T-helper 17 cell (primary cell): Measurements from ENCODE around the gene ITIH3. TPM values are rescaled to one million over a fixed set of nuclear protein-coding genes. Genes with fewer than 3 reads are reported as not detected.

Experiments used
- ATAC-seq: fragments of 150-1000 bp; cut with Tn5 transposase; 2 replicates; pipeline ENCODE4 v1.10.0; 2021; ENCODE audit warnings: mild to moderate bottlenecking, moderate library complexity
- DNase-seq, 3 donors: peaks; one replicate each; pipeline versions ENCODE4 v3.0.0 to v3.0.0-alpha.2; 2020 to 2021
- H3K9me3 ChIP-seq: one replicate; pipeline ENCODE4 v1.7.0; 2013; ENCODE audit warnings: low read length, mild to moderate bottlenecking; ENCODE audit not compliant: control insufficient read depth, poor library complexity, severe bottlenecking
- H3K27ac Mint-ChIP-seq: one replicate; pipeline ENCODE4 v1.8.0; 2022; ENCODE audit warnings: mild to moderate bottlenecking, moderate library complexity, mixed read lengths
- H3K27me3 Mint-ChIP-seq: one replicate; pipeline ENCODE4 v1.8.0; 2022; ENCODE audit warnings: mixed read lengths
- H3K36me3 Mint-ChIP-seq: one replicate; pipeline ENCODE4 v1.8.0; 2022; ENCODE audit warnings: low read depth, mixed read lengths
- H3K4me1 Mint-ChIP-seq: one replicate; pipeline ENCODE4 v1.8.0; 2022; ENCODE audit warnings: mild to moderate bottlenecking, mixed read lengths
- H3K4me3 Mint-ChIP-seq: one replicate; pipeline ENCODE4 v1.8.0; 2022; ENCODE audit warnings: mild to moderate bottlenecking, moderate library complexity, mixed read lengths
- total RNA-seq, 4 donors: library from RNA in 2 of 4; stranded (reverse) in 2 of 4; gene quantifications; one replicate each; pipeline ENCODE4 v1.2.3 and lab custom pipeline; 2022 to 2026

The ITIH3 gene
- total RNA-seq, 2 donors from 2014 or later, result not detected

GRCh38 chr3:52813810-52814209, 19.2 kb downstream of the ITIH3 start:
- no peaks in the 10 kb centered on the region for H3K36me3 Mint-ChIP-seq
- no peaks in the 10 kb centered on the region for H3K9me3 ChIP-seq
- ATAC-seq (no peak), DNase-seq (no peak)
- H3K4me1 Mint-ChIP-seq, result peaks cover 11% of the 10 kb centered on the region
- no peak overlapping the region for H3K27ac Mint-ChIP-seq
- H3K4me3 Mint-ChIP-seq, result no peak overlapping the region
- no peaks in the 10 kb centered on the region for H3K27me3 Mint-ChIP-seq

- H3K4me3 Mint-ChIP-seq, result no peak overlapping the region
- DNase-seq (no peak), ATAC-seq (no peak)
- no peaks in the 10 kb centered on the region for H3K4me1 Mint-ChIP-seq
- no peaks in the 10 kb centered on the region for H3K9me3 ChIP-seq
- no peaks in the 10 kb centered on the region for H3K36me3 Mint-ChIP-seq
- no peaks in the 10 kb centered on the region for H3K27me3 Mint-ChIP-seq
- no peak overlapping the region for H3K27ac Mint-ChIP-seq
Observed at GRCh38 chr3:52816199-52816598, 21.6 kb downstream of the ITIH3 start.

- H3K4me1 Mint-ChIP-seq, result no peaks in the 10 kb centered on the region
- H3K27ac Mint-ChIP-seq, result no peak overlapping the region
- ATAC-seq (no peak), DNase-seq (no peak)
- no peak overlapping the region for H3K4me3 Mint-ChIP-seq
- no peaks in the 10 kb centered on the region for H3K36me3 Mint-ChIP-seq
- no peaks in the 10 kb centered on the region for H3K9me3 ChIP-seq
- no peaks in the 10 kb centered on the region for H3K27me3 Mint-ChIP-seq
Observed at GRCh38 chr3:52816654-52817053, 22.1 kb downstream of the ITIH3 start.

- DNase-seq (no peak), ATAC-seq (no peak)
- Mint-ChIP-seq H3K27me3 (no peaks in the 10 kb centered on the region), H3K4me3 (no peak overlapping the region), H3K36me3 (no peaks in the 10 kb centered on the region), H3K27ac (no peak overlapping the region), H3K4me1 (no peaks in the 10 kb centered on the region)
- H3K9me3 ChIP-seq, result no peaks in the 10 kb centered on the region
Observed at GRCh38 chr3:52817221-52817620, 22.6 kb downstream of the ITIH3 start.

GRCh38 chr3:52817860-52818259, 23.3 kb downstream of the ITIH3 start:
- H3K27me3 Mint-ChIP-seq, result no peaks in the 10 kb centered on the region
- no peak overlapping the region for H3K27ac Mint-ChIP-seq
- no peaks in the 10 kb centered on the region for H3K4me1 Mint-ChIP-seq
- no peaks in the 10 kb centered on the region for H3K36me3 Mint-ChIP-seq
- H3K4me3 Mint-ChIP-seq, result no peak overlapping the region
- no peaks in the 10 kb centered on the region for H3K9me3 ChIP-seq
- DNase-seq, result no peak
- ATAC-seq, result no peak

GRCh38 chr3:52819936-52820335, 25.3 kb downstream of the ITIH3 start:
- H3K27ac Mint-ChIP-seq, result no peak overlapping the region
- H3K4me1 Mint-ChIP-seq, result no peaks in the 10 kb centered on the region
- peaks cover under 1% of the 10 kb centered on the region for H3K36me3 Mint-ChIP-seq
- no peaks in the 10 kb centered on the region for H3K27me3 Mint-ChIP-seq
- DNase-seq (no peak), ATAC-seq (no peak)
- no peak overlapping the region for H3K4me3 Mint-ChIP-seq
- no peaks in the 10 kb centered on the region for H3K9me3 ChIP-seq

- DNase-seq (no peak), ATAC-seq (no peak)
- no peak overlapping the region for H3K4me3 Mint-ChIP-seq
- no peak overlapping the region for H3K27ac Mint-ChIP-seq
- no peaks in the 10 kb centered on the region for H3K27me3 Mint-ChIP-seq
- H3K9me3 ChIP-seq, result no peaks in the 10 kb centered on the region
- peaks cover 3% of the 10 kb centered on the region for H3K36me3 Mint-ChIP-seq
- H3K4me1 Mint-ChIP-seq, result no peaks in the 10 kb centered on the region
Observed at GRCh38 chr3:52820736-52821135, 26.1 kb downstream of the ITIH3 start.

GRCh38 chr3:52822363-52822762, 27.8 kb downstream of the ITIH3 start:
- no peaks in the 10 kb centered on the region for H3K27me3 Mint-ChIP-seq
- H3K4me1 Mint-ChIP-seq, result no peaks in the 10 kb centered on the region
- no peak overlapping the region for H3K4me3 Mint-ChIP-seq
- H3K36me3 Mint-ChIP-seq, result peaks cover 3% of the 10 kb centered on the region
- H3K27ac Mint-ChIP-seq, result no peak overlapping the region
- no peak for ATAC-seq
- no peaks in the 10 kb centered on the region for H3K9me3 ChIP-seq
- no peak for DNase-seq

- peaks cover 3% of the 10 kb centered on the region for H3K36me3 Mint-ChIP-seq
- H3K4me1 Mint-ChIP-seq, result no peaks in the 10 kb centered on the region
- H3K27ac Mint-ChIP-seq, result no peak overlapping the region
- H3K27me3 Mint-ChIP-seq, result no peaks in the 10 kb centered on the region
- no peak for ATAC-seq
- DNase-seq, result no peak
- no peaks in the 10 kb centered on the region for H3K9me3 ChIP-seq
- no peak overlapping the region for H3K4me3 Mint-ChIP-seq
Observed at GRCh38 chr3:52824037-52824436, 29.4 kb downstream of the ITIH3 start.

- no peaks in the 10 kb centered on the region for H3K4me1 Mint-ChIP-seq
- no peak overlapping the region for H3K4me3 Mint-ChIP-seq
- no peak for ATAC-seq
- no peak for DNase-seq
- no peaks in the 10 kb centered on the region for H3K27me3 Mint-ChIP-seq
- H3K9me3 ChIP-seq, result no peaks in the 10 kb centered on the region
- H3K27ac Mint-ChIP-seq, result no peak overlapping the region
- H3K36me3 Mint-ChIP-seq, result peaks cover 3% of the 10 kb centered on the region
Observed at GRCh38 chr3:52827441-52827840, 32.8 kb downstream of the ITIH3 start.

GRCh38 chr3:52827866-52828376, 33.3 kb downstream of the ITIH3 start:
- Mint-ChIP-seq H3K27me3 (no peaks in the 10 kb centered on the region), H3K36me3 (peaks cover 3% of the 10 kb centered on the region), H3K4me3 (no peak overlapping the region), H3K4me1 (no peaks in the 10 kb centered on the region), H3K27ac (no peak overlapping the region)
- DNase-seq, result no peak
- no peaks in the 10 kb centered on the region for H3K9me3 ChIP-seq
- no peak for ATAC-seq

- H3K9me3 ChIP-seq, result no peaks in the 10 kb centered on the region
- Mint-ChIP-seq H3K36me3 (peaks cover 3% of the 10 kb centered on the region), H3K27me3 (no peaks in the 10 kb centered on the region), H3K4me1 (peaks cover 2% of the 10 kb centered on the region), H3K27ac (no peak overlapping the region), H3K4me3 (no peak overlapping the region)
- ATAC-seq (no peak), DNase-seq (no peak)
Observed at GRCh38 chr3:52829482-52829881, 34.9 kb downstream of the ITIH3 start.

GRCh38 chr3:52829906-52830463, 35.4 kb downstream of the ITIH3 start:
- H3K27me3 Mint-ChIP-seq, result no peaks in the 10 kb centered on the region
- H3K4me3 Mint-ChIP-seq, result no peak overlapping the region
- peaks cover 1% of the 10 kb centered on the region for H3K36me3 Mint-ChIP-seq
- ATAC-seq (no peak), DNase-seq (no peak)
- H3K4me1 Mint-ChIP-seq, result peaks cover 2% of the 10 kb centered on the region
- no peaks in the 10 kb centered on the region for H3K9me3 ChIP-seq
- no peak overlapping the region for H3K27ac Mint-ChIP-seq

- no peak for ATAC-seq
- no peaks in the 10 kb centered on the region for H3K36me3 Mint-ChIP-seq
- H3K27me3 Mint-ChIP-seq, result no peaks in the 10 kb centered on the region
- no peak within 1 kb of the TSS for H3K27ac Mint-ChIP-seq
- H3K4me3 Mint-ChIP-seq, result no peak within 1 kb of the TSS
- peaks cover 2% of the 10 kb centered on the region for H3K4me1 Mint-ChIP-seq
- no peak for DNase-seq
- no peaks in the 10 kb centered on the region for H3K9me3 ChIP-seq
Observed at GRCh38 chr3:52830535-52831258, 36.1 kb downstream of the ITIH3 start, which contains the start of gene ITIH4. ITIH4 (minus strand) TSS chr3:52830672; CDS start chr3:52830642, 30 bp downstream.
